Fibroblast of skin of right biceps (primary cell): ENCODE data around the gene EHMT2.
"Not testable (repeated sequence)": the region's sequence is repeated elsewhere in the genome, so short reads cannot be mapped to it uniquely, and the experiment has no call there.

Experiments
- DNase-seq: peaks from one replicate; pipeline ENCODE4 v3.0.0-alpha.2; 2013

EHMT2 gene

GRCh38 chr6:31911826-31912585 lies 14.5 kb upstream of the EHMT2 start:
- no peak for DNase-seq

- not testable (repeated sequence) for DNase-seq
Observed at GRCh38 chr6:31909298-31909697, 11.8 kb upstream of the EHMT2 start.

GRCh38 chr6:31908791-31909190 lies 11.3 kb upstream of the EHMT2 start:
- DNase-seq: peak; percentile 59

- not testable (repeated sequence) for DNase-seq
Observed at GRCh38 chr6:31908255-31908654, 10.8 kb upstream of the EHMT2 start.

- DNase-seq: peak; percentile 76
Observed at GRCh38 chr6:31907158-31907813, 9.8 kb upstream of the EHMT2 start.

- not testable (repeated sequence) for DNase-seq
Observed at GRCh38 chr6:31906727-31907126, 9.2 kb upstream of the EHMT2 start.

- DNase-seq: no peak
Observed at GRCh38 chr6:31906122-31906521, 8.6 kb upstream of the EHMT2 start.

- no peak for DNase-seq
Observed at GRCh38 chr6:31905041-31905440, 7.5 kb upstream of the EHMT2 start.

- DNase-seq: no peak
Observed at GRCh38 chr6:31903957-31904356, 6.5 kb upstream of the EHMT2 start.

GRCh38 chr6:31901953-31902643 lies 4.6 kb upstream of the EHMT2 start, which contains the start of gene ZBTB12:
ZBTB12 (minus strand) TSS chr6:31902086; CDS start chr6:31901305, 781 bp downstream.
- peak; percentile 96 for DNase-seq

- DNase-seq: peak; percentile 60
Observed at GRCh38 chr6:31901415-31901952, 4.0 kb upstream of the EHMT2 start.

- no peak for DNase-seq
Observed at GRCh38 chr6:31900917-31901414, 3.5 kb upstream of the EHMT2 start.

GRCh38 chr6:31899882-31900722 lies 2.6 kb upstream of the EHMT2 start:
- DNase-seq: no peak

GRCh38 chr6:31899215-31899614 lies 1.7 kb upstream of the EHMT2 start:
- no peak for DNase-seq

GRCh38 chr6:31898383-31899011 lies 999 bp upstream of the EHMT2 start:
- DNase-seq: peak; percentile 26

GRCh38 chr6:31896856-31897611 lies 464 bp downstream of the EHMT2 start:
- no peak for DNase-seq

- no peak for DNase-seq
Observed at GRCh38 chr6:31896493-31896855, 1.0 kb downstream of the EHMT2 start.

GRCh38 chr6:31892821-31893220 lies 4.7 kb downstream of the EHMT2 start:
- no peak for DNase-seq

- no peak for DNase-seq
Observed at GRCh38 chr6:31889331-31889972, 8.0 kb downstream of the EHMT2 start.
